Stimulated activated naive CD8-positive, alpha-beta T cell treated with anti-CD3 and anti-CD28 coated beads, Interleukin-15, Interleukin-2, amounts not matched to agents 100 ng/mL and 50 ng/mL, for 24 hours (primary cell): ENCODE data around the gene CACNA1C.

Experiments used
- H3K27ac Mint-ChIP-seq: one replicate; pipeline ENCODE4 v1.8.0; 2021; ENCODE audit warnings: mild to moderate bottlenecking, mixed read lengths
- H3K27me3 Mint-ChIP-seq: one replicate; pipeline ENCODE4 v1.8.0; 2021; ENCODE audit warnings: mixed read lengths
- H3K36me3 Mint-ChIP-seq: one replicate; pipeline ENCODE4 v1.8.0; 2021; ENCODE audit warnings: low read depth, mixed read lengths
- H3K4me1 Mint-ChIP-seq: one replicate; pipeline ENCODE4 v1.8.0; 2021; ENCODE audit warnings: low read depth, mixed read lengths
- H3K4me3 Mint-ChIP-seq: one replicate; pipeline ENCODE4 v1.8.0; 2021; ENCODE audit warnings: mild to moderate bottlenecking, mixed read lengths
- H3K9me3 Mint-ChIP-seq: one replicate; pipeline ENCODE4 v1.8.0; 2021; ENCODE audit warnings: mixed read lengths

The CACNA1C gene

DNA sequence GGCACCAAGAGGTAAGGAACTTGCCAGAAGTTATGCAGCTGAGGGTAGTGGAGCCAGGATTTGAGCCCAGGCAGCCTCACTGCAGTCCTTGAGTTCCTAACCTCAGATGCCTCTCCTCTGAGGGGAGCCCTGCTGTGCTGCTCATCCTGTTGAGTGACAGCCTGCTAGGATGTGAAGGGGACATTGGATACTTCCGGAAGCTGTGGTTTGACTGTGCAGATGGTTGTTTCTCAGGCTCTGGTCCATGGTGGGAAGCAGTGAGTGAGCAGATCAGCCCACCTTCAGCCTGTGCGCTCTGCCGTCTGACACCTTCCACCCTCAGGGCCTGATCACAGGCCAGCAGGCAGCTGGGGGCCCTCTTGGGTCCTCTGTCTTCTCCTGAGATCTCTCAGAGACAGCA is 253.2 kb downstream of the CACNA1C start:
- H3K36me3 Mint-ChIP-seq: no peaks in the 10 kb centered on the region
- H3K27me3 Mint-ChIP-seq: no peaks in the 10 kb centered on the region
- no peaks in the 10 kb centered on the region for H3K9me3 Mint-ChIP-seq
- no peak overlapping the region for H3K4me3 Mint-ChIP-seq
- no peaks in the 10 kb centered on the region for H3K4me1 Mint-ChIP-seq
- H3K27ac Mint-ChIP-seq: peak overlapping the region; percentile 0

DNA sequence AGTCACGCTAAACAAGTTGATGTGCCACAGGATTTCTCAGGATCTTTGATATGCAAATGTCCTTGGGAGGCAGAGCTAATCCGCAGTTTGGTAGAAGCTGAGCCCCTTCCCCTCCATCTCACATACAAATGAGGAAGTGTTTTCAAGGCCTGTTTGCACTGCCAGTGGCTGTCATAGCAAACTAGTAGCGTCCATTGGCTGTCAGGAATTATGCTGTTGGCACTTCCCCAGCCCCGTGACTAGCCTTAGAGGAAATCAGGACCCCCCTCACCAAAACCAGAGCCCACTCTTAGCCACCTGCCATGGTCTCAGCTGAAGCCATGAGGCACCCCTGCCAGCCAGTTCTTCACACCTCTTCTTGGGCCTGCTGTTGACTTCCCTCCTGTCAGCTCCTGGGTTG is 253.9 kb downstream of the CACNA1C start:
- Mint-ChIP-seq H3K4me3 (no peak overlapping the region), H3K27ac (no peak overlapping the region), H3K9me3 (no peaks in the 10 kb centered on the region), H3K27me3 (no peaks in the 10 kb centered on the region), H3K4me1 (no peaks in the 10 kb centered on the region), H3K36me3 (no peaks in the 10 kb centered on the region)

DNA sequence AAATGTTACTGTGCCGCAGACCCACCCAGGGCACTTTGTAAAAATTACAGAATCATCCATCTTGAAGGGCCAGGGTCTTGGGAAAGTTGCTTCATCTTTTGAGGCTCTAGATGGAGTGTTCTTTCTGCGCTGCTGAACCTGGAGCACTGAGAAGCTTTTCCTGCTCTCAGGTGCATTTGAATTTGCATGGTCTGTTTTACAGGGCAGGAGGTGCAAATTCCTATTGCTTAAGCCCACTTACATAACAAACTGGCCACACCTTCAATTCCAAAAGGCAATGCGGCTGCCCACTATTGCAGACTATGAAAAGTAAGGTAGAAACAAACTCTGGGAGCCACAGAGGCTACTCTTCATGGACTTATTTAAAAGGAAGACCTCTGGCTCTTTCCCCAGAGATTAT is 254.8 kb downstream of the CACNA1C start:
- Mint-ChIP-seq H3K27ac (no peak overlapping the region), H3K27me3 (no peaks in the 10 kb centered on the region), H3K9me3 (no peaks in the 10 kb centered on the region), H3K4me3 (no peak overlapping the region), H3K4me1 (no peaks in the 10 kb centered on the region), H3K36me3 (no peaks in the 10 kb centered on the region)

DNA sequence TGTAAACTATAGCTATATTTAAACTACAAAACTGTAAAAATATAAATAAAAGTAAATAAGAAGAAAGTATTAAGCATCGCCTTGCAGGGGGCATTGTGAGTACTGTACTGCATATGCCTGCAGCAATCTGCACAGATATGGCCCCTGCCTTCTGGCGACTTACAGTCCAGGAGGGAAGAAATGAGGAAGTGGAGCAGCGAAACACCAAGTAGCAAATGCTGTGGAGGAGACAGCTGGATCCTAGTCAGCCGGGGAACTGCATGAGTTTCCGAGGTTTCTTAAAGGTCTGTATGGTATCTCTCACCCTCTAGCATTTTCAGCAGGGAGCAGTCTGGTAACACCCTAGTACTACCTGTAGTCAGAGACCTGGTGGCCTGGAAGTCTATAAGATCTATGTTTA is 256.9 kb downstream of the CACNA1C start:
- Mint-ChIP-seq H3K27ac (no peak overlapping the region), H3K36me3 (no peaks in the 10 kb centered on the region), H3K27me3 (no peaks in the 10 kb centered on the region), H3K4me3 (no peak overlapping the region), H3K9me3 (no peaks in the 10 kb centered on the region), H3K4me1 (no peaks in the 10 kb centered on the region)

DNA sequence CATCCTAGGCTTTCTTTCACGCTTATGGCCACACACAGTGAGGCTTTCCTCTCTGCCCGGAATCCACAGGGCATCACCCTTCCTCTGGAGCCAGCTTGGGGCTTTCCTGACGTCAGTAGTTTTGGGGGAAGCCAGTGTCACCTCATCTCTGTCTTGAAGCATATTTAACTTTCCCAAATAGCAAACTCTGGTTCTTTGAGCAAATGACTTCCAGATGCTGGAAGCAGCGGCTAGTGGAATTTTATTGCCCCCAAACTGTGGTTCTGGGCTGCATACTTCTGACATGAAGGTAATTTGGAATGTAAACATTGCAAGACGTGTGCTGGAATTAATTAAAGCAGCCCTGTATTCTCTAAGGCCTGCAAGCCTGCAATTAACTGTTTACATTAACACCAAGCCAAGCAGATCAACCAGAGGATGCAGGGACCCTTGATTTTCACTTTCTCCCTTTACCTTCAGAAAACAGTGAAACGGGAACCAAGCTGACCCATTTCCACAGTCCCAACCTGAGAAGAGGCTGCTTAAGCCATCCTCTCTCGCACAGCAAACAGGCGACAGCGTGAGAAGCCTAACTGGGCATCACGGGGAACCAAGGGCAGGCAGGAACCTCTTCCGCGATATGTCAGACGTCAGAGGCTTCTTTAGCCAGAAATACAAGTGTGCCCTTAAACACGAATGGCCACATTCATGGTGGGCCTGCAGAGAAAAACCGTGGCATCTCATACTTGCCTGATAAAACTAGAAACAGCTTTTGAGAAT is 258.4 kb downstream of the CACNA1C start:
- H3K4me3 Mint-ChIP-seq: no peak overlapping the region
- no peaks in the 10 kb centered on the region for H3K27me3 Mint-ChIP-seq
- no peaks in the 10 kb centered on the region for H3K4me1 Mint-ChIP-seq
- H3K27ac Mint-ChIP-seq: no peak overlapping the region
- H3K36me3 Mint-ChIP-seq: no peaks in the 10 kb centered on the region
- H3K9me3 Mint-ChIP-seq: no peaks in the 10 kb centered on the region

DNA sequence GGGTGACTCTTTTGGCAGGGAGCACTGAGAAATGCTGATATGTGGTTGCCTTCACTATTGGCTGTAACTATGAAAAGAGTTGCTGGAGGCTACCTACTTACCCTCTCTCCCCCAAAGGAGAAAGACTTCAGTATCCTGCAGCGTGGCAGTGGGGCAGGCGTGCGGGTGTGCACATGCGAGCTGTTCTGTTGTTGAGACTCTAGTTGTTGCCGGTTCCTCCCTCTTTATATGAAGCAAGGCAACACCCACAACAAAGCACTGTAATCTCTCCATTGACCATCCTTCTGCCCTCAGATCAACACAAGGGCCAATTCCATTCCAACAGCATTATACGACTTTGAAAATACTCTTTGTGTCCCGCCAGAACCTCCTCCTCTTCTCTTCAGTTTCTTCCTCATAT is 259.4 kb downstream of the CACNA1C start:
- no peaks in the 10 kb centered on the region for H3K27me3 Mint-ChIP-seq

DNA sequence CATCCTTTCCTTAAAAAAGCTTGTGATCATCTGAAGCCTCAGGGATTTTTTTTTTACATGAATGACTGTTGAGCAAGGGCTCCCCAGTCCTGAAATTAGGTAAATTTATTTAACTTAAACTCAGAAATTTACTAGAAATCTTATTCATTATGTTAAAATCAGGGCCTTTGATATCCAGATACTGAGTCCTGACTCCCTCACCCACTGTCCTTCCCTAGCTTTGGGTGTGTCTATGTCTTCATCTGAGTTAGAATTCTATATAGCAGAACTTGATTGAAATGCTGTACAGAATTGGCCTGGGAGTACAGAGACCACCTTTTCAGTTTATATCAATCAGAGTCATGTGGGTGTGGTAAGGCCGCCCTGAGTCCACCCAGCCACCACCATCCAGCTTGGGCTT is 260.0 kb downstream of the CACNA1C start:
- Mint-ChIP-seq H3K4me1 (no peaks in the 10 kb centered on the region), H3K4me3 (no peak overlapping the region), H3K9me3 (no peaks in the 10 kb centered on the region), H3K36me3 (no peaks in the 10 kb centered on the region), H3K27ac (no peak overlapping the region), H3K27me3 (no peaks in the 10 kb centered on the region)

More for the DNA sequence above, 259.4 kb downstream of the CACNA1C start:
- Mint-ChIP-seq H3K9me3 (no peaks in the 10 kb centered on the region), H3K36me3 (no peaks in the 10 kb centered on the region), H3K4me3 (no peak overlapping the region), H3K4me1 (no peaks in the 10 kb centered on the region), H3K27ac (no peak overlapping the region)

DNA sequence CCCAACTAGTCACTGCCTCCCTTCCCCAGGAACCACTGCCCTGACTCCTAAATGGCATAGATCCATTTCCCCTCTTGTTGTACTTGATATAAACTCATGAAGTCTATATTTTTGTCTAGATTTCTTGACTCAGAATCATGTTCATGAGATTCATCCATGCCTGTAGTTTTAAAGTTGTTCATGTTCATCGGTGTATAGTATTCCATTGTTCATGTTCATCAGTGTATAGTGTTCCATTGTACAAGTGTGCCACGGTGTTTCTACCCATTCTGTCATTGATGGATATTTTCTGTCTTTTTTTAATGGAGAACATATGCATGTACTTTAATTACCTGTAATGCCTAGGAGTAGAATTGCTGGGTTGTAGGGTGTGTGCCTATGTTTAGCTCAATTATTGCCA is 261.7 kb downstream of the CACNA1C start:
- Mint-ChIP-seq H3K27ac (no peak overlapping the region), H3K36me3 (no peaks in the 10 kb centered on the region), H3K4me3 (no peak overlapping the region), H3K4me1 (no peaks in the 10 kb centered on the region), H3K27me3 (no peaks in the 10 kb centered on the region), H3K9me3 (no peaks in the 10 kb centered on the region)

DNA sequence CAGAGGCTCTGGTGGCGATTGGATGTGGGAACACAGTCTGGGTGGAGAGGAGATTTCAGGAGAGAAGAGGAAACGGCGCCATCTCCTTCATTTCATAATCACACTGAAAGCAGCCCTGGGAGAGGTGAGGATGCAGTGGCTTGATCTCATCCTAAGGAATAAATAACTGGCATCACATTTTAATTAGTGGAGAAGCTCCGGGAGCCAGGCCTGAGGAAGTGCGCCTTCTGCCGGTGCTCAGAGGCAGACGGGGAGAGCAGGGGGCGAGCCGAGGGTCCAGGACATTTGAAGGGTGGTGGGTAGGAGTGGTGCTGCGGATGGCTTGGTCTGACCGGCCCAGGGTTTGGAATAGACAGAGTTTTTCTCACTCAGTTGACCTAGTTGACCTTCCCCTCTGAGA is 265.0 kb downstream of the CACNA1C start:
- Mint-ChIP-seq H3K27ac (no peak overlapping the region), H3K9me3 (no peaks in the 10 kb centered on the region), H3K4me1 (no peaks in the 10 kb centered on the region), H3K36me3 (no peaks in the 10 kb centered on the region), H3K4me3 (no peak overlapping the region), H3K27me3 (peaks cover 3% of the 10 kb centered on the region)

DNA sequence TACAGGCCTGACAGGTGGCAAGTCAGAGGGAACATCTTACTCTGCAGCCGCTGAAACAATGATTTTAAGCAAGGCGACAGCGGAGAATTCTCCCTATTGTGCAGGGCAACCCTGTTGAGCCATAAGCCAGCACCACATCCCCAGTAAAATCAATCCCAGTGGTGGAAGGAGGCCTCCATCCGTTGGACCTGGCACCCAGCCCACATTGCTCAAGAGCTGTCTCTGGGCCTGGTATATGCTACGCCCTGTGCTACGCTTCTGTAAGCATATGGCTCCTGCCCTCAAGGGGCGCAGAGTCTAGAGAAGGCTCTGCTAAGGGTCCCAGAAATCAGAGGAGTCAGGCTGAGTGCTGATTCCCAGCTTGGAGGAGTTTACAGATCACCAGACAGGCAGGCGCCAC is 265.5 kb downstream of the CACNA1C start:
- no peaks in the 10 kb centered on the region for H3K9me3 Mint-ChIP-seq
- peaks cover 5% of the 10 kb centered on the region for H3K27me3 Mint-ChIP-seq
- no peaks in the 10 kb centered on the region for H3K4me1 Mint-ChIP-seq
- no peak overlapping the region for H3K27ac Mint-ChIP-seq
- no peaks in the 10 kb centered on the region for H3K36me3 Mint-ChIP-seq
- no peak overlapping the region for H3K4me3 Mint-ChIP-seq

DNA sequence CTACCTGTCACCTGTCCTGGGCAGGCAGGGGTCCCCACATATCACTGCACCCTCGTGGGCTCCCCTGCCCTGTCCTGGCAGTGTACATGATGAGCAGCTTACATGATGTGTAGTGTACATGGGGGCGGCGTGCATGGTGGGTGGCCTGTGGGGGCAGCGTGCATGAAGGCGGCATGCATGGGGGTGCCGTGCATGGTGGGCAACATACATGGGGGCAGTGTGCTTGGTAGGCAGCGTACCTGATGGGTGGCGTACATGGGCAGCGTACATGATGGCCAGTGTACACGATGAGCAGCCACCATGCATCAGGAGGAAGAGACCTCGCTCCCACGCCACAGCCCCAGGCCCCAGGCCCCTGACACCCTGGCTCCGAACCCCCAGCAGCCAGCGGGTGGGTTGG is 266.3 kb downstream of the CACNA1C start:
- Mint-ChIP-seq H3K4me3 (no peak overlapping the region), H3K36me3 (no peaks in the 10 kb centered on the region), H3K9me3 (no peaks in the 10 kb centered on the region), H3K4me1 (no peaks in the 10 kb centered on the region), H3K27me3 (peaks cover 5% of the 10 kb centered on the region), H3K27ac (no peak overlapping the region)

DNA sequence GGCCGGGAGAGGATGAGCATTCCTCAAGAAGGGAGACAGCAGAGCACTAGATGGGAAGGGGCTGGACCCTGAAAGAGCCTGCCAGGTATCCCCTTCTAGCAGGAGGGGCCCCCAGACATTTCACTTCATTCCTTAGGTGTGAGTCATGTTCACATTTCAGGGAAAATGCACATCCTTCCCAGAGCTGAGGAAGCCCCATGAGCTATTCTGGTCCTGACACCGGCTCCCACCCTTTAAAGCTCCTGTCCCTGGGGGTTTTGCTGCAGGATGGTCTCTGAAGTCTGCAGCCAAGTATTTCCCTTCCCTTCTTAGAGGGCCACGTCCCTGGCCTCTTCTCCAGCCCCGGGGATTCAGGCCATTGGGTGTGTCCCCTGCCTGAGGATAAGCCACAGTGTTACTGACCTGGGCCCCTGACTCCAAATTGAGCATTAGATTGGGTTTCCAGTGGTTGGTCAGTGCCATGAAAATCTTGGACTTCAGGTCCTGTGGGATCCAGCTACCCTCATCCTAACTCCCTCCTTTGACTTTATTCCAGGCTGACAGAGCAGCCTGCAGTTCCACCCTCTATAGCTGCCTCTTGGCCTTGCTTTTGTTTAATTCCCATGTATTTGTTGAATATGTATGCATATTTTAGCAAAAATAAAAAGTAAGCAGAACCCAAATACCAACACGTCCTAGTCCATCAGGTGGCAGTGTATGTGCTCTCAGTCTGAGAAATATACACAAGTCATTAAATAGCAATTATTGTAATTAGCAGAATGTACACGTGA is 267.1 kb downstream of the CACNA1C start:
- no peak overlapping the region for H3K27ac Mint-ChIP-seq
- H3K36me3 Mint-ChIP-seq: no peaks in the 10 kb centered on the region
- peaks cover 6% of the 10 kb centered on the region for H3K27me3 Mint-ChIP-seq
- no peaks in the 10 kb centered on the region for H3K4me1 Mint-ChIP-seq
- no peaks in the 10 kb centered on the region for H3K9me3 Mint-ChIP-seq
- H3K4me3 Mint-ChIP-seq: no peak overlapping the region

DNA sequence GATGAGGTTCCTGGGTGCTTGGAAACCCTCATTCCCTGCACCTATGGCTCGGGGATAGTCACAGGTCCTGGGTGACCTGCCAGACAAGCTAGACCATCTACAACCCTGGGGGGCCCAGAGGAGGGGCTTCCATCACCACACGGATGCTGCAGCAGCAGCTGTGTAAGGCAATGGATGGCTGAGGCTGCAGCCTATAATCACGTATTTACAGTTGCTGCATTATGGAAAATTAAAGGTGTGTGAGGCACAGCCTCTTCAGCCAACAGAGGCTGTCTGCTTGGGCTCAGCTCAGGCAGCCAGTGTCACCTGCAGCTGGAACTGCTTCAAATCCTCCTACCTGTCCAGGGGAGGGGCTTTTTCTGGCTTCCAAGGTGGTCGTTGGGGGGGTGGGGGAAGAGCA is 268.1 kb downstream of the CACNA1C start:
- Mint-ChIP-seq H3K4me3 (no peak overlapping the region), H3K27me3 (peaks cover 11% of the 10 kb centered on the region)

DNA sequence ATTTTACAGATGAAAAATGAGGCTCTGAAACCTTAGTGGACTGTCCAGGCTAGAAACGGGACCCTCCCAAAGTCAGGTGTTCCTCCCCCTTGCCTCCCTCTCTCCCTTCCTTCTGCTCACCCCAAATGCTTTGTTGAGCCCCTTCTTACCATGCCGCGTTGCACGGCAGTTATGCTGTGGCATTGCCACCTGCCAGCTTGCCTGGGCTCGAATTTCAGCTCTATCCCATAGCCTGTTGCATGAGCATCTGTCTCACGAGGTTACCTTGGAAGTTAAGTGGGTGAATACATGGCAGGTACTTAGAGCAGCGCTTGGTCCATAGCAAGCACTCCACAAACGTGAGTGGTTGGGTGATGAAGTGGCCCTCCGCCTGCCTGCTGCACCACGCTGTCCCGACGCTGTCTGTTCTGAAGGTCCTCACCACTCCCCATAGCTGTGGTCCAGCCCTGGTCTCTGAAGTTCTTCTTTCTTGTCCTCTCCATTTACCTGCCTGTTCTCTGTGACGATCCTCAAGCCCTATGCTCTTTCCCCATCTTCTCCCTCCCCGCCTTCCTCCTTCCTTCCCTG is 269.9 kb downstream of the CACNA1C start:
- no peaks in the 10 kb centered on the region for H3K9me3 Mint-ChIP-seq
- no peak overlapping the region for H3K4me3 Mint-ChIP-seq
- no peak overlapping the region for H3K27ac Mint-ChIP-seq
- H3K36me3 Mint-ChIP-seq: no peaks in the 10 kb centered on the region
- H3K27me3 Mint-ChIP-seq: peaks cover 11% of the 10 kb centered on the region
- no peaks in the 10 kb centered on the region for H3K4me1 Mint-ChIP-seq

More for the DNA sequence above, 268.1 kb downstream of the CACNA1C start:
- no peaks in the 10 kb centered on the region for H3K36me3 Mint-ChIP-seq
- no peak overlapping the region for H3K27ac Mint-ChIP-seq
- no peaks in the 10 kb centered on the region for H3K4me1 Mint-ChIP-seq
- no peaks in the 10 kb centered on the region for H3K9me3 Mint-ChIP-seq

DNA sequence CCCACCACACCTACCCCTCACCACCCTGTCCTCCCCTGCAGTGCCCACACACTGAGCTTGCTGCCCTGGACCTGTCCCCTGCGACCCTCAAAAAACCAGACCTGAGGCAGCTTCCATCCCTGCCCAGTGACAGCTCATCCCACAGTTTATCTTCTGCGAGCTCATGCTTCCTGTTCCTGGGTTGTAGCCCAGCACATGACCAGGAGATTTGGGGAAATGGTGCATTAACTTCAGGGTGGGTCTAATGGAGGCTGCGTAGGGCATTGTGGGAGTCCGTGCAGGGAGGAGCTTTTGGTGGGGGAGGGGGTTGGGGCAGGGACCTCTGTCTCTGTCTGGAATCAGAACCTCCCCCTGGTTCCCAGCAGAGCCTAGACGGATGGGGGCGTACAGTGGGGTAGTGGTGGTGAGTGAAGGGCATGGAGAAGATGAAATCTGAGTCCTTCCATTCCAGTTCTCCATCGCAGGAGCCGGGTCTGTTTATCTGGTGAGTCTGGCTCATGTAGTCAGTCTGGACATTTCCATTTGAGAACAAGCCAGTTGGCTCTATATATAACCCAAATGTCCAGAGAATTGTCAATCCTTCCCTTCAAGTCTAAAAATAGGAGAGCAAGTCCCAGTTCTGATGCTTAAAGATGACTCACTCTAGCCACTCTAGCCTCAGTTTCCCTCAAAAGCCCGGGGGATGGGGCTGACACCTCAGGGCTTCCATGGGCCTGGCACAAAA is 270.9 kb downstream of the CACNA1C start:
- Mint-ChIP-seq H3K4me3 (no peak overlapping the region), H3K36me3 (no peaks in the 10 kb centered on the region), H3K27ac (no peak overlapping the region), H3K27me3 (peaks cover 11% of the 10 kb centered on the region), H3K9me3 (no peaks in the 10 kb centered on the region), H3K4me1 (no peaks in the 10 kb centered on the region)
